Sigmoid colon (tissue), 7 donors: ENCODE measurements around the gene NBAS. TPM values are rescaled to one million over a fixed set of nuclear protein-coding genes. Genes with fewer than 3 reads are reported as not detected.

Experiments
- DNase-seq: peaks from one replicate; pipeline ENCODE4 v3.0.0-alpha.2; 2019
- H3K27ac ChIP-seq, 4 donors: fragments of 200-600 bp; sonication (generic); one replicate each; pipeline ENCODE4 v1.5.1; 2016 to 2019; ENCODE audit warnings: mild to moderate bottlenecking in 1 of 4
- H3K27me3 ChIP-seq, 3 donors: fragments of 200-600 bp; sonication (generic); one replicate each; pipeline ENCODE4 v1.5.1; 2019; ENCODE audit warnings: mild to moderate bottlenecking in 1 of 3
- H3K36me3 ChIP-seq, 4 donors: fragments of 200-600 bp; sonication (generic); one replicate each; pipeline ENCODE4 v1.5.1; 2016 to 2019
- H3K4me1 ChIP-seq, 4 donors: fragments of 200-600 bp; sonication (generic); one replicate each; pipeline ENCODE4 v1.5.1; 2017 to 2019
- H3K4me3 ChIP-seq, 4 donors: fragments of 200-600 bp; sonication (generic); one replicate each; pipeline ENCODE4 v1.5.1; 2017 to 2019; ENCODE audit warnings: mild to moderate bottlenecking in 2 of 4, moderate library complexity in 1 of 4
- H3K9me3 ChIP-seq, 4 donors: fragments of 200-600 bp in 3 of 4; sonication (generic) in 3 of 4; one replicate each; pipeline versions ENCODE4 v1.5.1 to v1.6.1; 2013 to 2019
- CTCF ChIP-seq, 4 experiments: fragments of 450-650 bp in 3 of 4; fragments of 200-600 bp in 1 of 4; IDR thresholded peaks; one replicate each; pipeline ENCODE4 v1.5.1; 2016 to 2019; ENCODE audit warnings: antibody characterized with exemption in 4 of 4, mild to moderate bottlenecking in 3 of 4, moderate library complexity in 2 of 4
- EP300 ChIP-seq, 4 donors: sonication (generic); formaldehyde crosslinking; IDR thresholded peaks; one replicate each; pipeline ENCODE4 v1.6.1; 2017; ENCODE audit warnings: antibody characterized with exemption in 4 of 4
- POLR2A ChIP-seq, 2 donors: fragments of 450-650 bp; IDR thresholded peaks; one replicate each; pipeline ENCODE4 v1.6.1; 2016; ENCODE audit warnings: antibody characterized with exemption in 2 of 2, mild to moderate bottlenecking in 2 of 2, moderate library complexity in 2 of 2
- POLR2AphosphoS5 ChIP-seq, 4 donors: sonication (generic); formaldehyde crosslinking; IDR thresholded peaks; one replicate each; pipeline ENCODE4 v1.6.1; 2017; ENCODE audit warnings: antibody characterized with exemption in 4 of 4
- WGBS, 2 donors: extraction: QIAGEN DNeasy Blood & Tissue Kit; methylation state at CpG; one replicate each; pipeline ENCODE4 v1.1.7; 2013; 5-methylcytosine and 5-hydroxymethylcytosine counted together
- intact Hi-C: fragments of 100-400 bp; cut with DNase I; formaldehyde crosslinking; loops from one replicate; pipeline ENCODE4 v1.15.1; 2023
- polyA plus RNA-seq, 3 donors: library from polyadenylated mRNA; stranded (reverse); fragments of 200-250 nt; gene quantifications; one replicate each; pipeline ENCODE4 v1.2.3, GENCODE V29; 2013
- total RNA-seq, 4 donors: library from RNA; depleted of rRNA; stranded (reverse); fragments of >200 nt; gene quantifications; one replicate each; pipeline ENCODE4 v1.1.0, GENCODE V29; 2016
- donor health status: healthy with polysubstance abuse.
- donor health status: Bipolar disorder and iron deficiency.
- donor health status: healthy.

NBAS gene
- total and polyA plus RNA-seq, 7 donors, result 3.9 to 53.2 (median 41.9) TPM

- WGBS, 2 donors, result 89 to 92% methylated on average over 1 of the region's 1 CpG
- DNase-seq, result no peak
- H3K27me3 ChIP-seq, result no peaks in the 10 kb centered on the region
- H3K4me3 ChIP-seq, result no peak overlapping the region
- TF ChIP-seq CTCF (IDR thresholded peaks at IDR 0.05), result no peak
- no peak for TF ChIP-seq POLR2AphosphoS5 (IDR thresholded peaks at IDR 0.05)
- no peak for TF ChIP-seq POLR2A (IDR thresholded peaks at IDR 0.05)
- no peak for TF ChIP-seq EP300 (IDR thresholded peaks at IDR 0.05)
- H3K36me3 ChIP-seq, result peaks cover 0 to 52% (median 2%) of the 10 kb centered on the region in 4 donors
- H3K27ac ChIP-seq, result no peak overlapping the region
- H3K4me1 ChIP-seq, result no peaks in the 10 kb centered on the region
- H3K9me3 ChIP-seq, result no peaks in the 10 kb centered on the region
- intact Hi-C loops, result no loop called here
Observed at GRCh38 chr2:15511686-15512085, 49.4 kb downstream of the NBAS start.

- Histone ChIP-seq H3K4me3 (no peak overlapping the region), H3K27me3 (no peaks in the 10 kb centered on the region), H3K27ac (no peak overlapping the region), H3K4me1 (no peaks in the 10 kb centered on the region), H3K36me3 (peaks cover 0 to 52% (median 2%) of the 10 kb centered on the region in 4 donors), H3K9me3 (no peaks in the 10 kb centered on the region)
- intact Hi-C loops, result no loop called here
- DNase-seq, result no peak
- TF ChIP-seq POLR2A (IDR thresholded peaks at IDR 0.05), result no peak
- no peak for TF ChIP-seq POLR2AphosphoS5 (IDR thresholded peaks at IDR 0.05)
- TF ChIP-seq CTCF (IDR thresholded peaks at IDR 0.05), result no peak
- TF ChIP-seq EP300 (IDR thresholded peaks at IDR 0.05), result no peak
- WGBS, 2 donors, result 94 to 96% methylated on average over 1 of the region's 1 CpG
Observed at GRCh38 chr2:15510552-15510951, 50.6 kb downstream of the NBAS start.

GRCh38 chr2:15510131-15510530 lies 51.0 kb downstream of the NBAS start:
- WGBS, 2 donors, result 95 to 96% methylated on average over 3 of the region's 3 CpGs
- no peak for DNase-seq
- no peaks in the 10 kb centered on the region for H3K4me1 ChIP-seq
- no peak overlapping the region for H3K27ac ChIP-seq
- H3K36me3 ChIP-seq, result peaks cover 0 to 52% (median 2%) of the 10 kb centered on the region in 4 donors
- no peak for TF ChIP-seq EP300 (IDR thresholded peaks at IDR 0.05)
- TF ChIP-seq POLR2A (IDR thresholded peaks at IDR 0.05), result no peak
- TF ChIP-seq CTCF (IDR thresholded peaks at IDR 0.05), result no peak
- TF ChIP-seq POLR2AphosphoS5 (IDR thresholded peaks at IDR 0.05), result no peak
- no peak overlapping the region for H3K4me3 ChIP-seq
- H3K9me3 ChIP-seq, result no peaks in the 10 kb centered on the region
- intact Hi-C loops, result no loop called here
- H3K27me3 ChIP-seq, result no peaks in the 10 kb centered on the region

GRCh38 chr2:15507697-15508096 lies 53.4 kb downstream of the NBAS start:
- no peak for DNase-seq
- no peak for TF ChIP-seq POLR2AphosphoS5 (IDR thresholded peaks at IDR 0.05)
- TF ChIP-seq POLR2A (IDR thresholded peaks at IDR 0.05), result no peak
- no peak for TF ChIP-seq EP300 (IDR thresholded peaks at IDR 0.05)
- no peak for TF ChIP-seq CTCF (IDR thresholded peaks at IDR 0.05)
- no peaks in the 10 kb centered on the region for H3K4me1 ChIP-seq
- no peaks in the 10 kb centered on the region for H3K9me3 ChIP-seq
- H3K36me3 ChIP-seq, result peaks cover 0 to 61% (median 2%) of the 10 kb centered on the region in 4 donors
- H3K4me3 ChIP-seq, result no peak overlapping the region
- 91 to 95% methylated on average over 3 of the region's 3 CpGs for WGBS, 2 donors
- H3K27ac ChIP-seq, result no peak overlapping the region
- no peaks in the 10 kb centered on the region for H3K27me3 ChIP-seq
- intact Hi-C loops, result no loop called here

- Histone ChIP-seq H3K9me3 (no peaks in the 10 kb centered on the region), H3K36me3 (peaks cover 0 to 59% (median 0%) of the 10 kb centered on the region in 4 donors), H3K27ac (no peak overlapping the region), H3K4me3 (no peak overlapping the region), H3K27me3 (no peaks in the 10 kb centered on the region), H3K4me1 (no peaks in the 10 kb centered on the region)
- WGBS, 2 donors, result 88 to 92% methylated on average over 1 of the region's 1 CpG
- no peak for DNase-seq
- intact Hi-C loops, result no loop called here
- TF ChIP-seq CTCF (IDR thresholded peaks at IDR 0.05), result no peak
- no peak for TF ChIP-seq EP300 (IDR thresholded peaks at IDR 0.05)
- TF ChIP-seq POLR2AphosphoS5 (IDR thresholded peaks at IDR 0.05), result no peak
- no peak for TF ChIP-seq POLR2A (IDR thresholded peaks at IDR 0.05)
Observed at GRCh38 chr2:15507061-15507460, 54.1 kb downstream of the NBAS start.
